CD14-positive monocyte (primary cell): ENCODE results near the gene CXCL10. TPM values are rescaled to one million over a fixed set of nuclear protein-coding genes. Genes with fewer than 3 reads are reported as not detected.

Source experiments
- DNase-seq, 3 donors: peaks; one replicate each; pipeline ENCODE4 v3.0.0-alpha.2; 2011 to 2022
- H2AFZ ChIP-seq: 2 replicates; pipeline ENCODE4 v1.6.0; 2012; ENCODE audit warnings: mild to moderate bottlenecking, low read depth, low read length, inconsistent platforms; ENCODE audit not compliant: insufficient read depth, poor library complexity, severe bottlenecking
- H3K27ac ChIP-seq, 2 donors: 1 replicate in 1 of 2; 2 replicates in 1 of 2; pipeline ENCODE4 v1.5.1; 2012 to 2013; ENCODE audit warnings: low read length in 2 of 2, control low read depth in 1 of 2, inconsistent platforms in 1 of 2, low read depth in 1 of 2, mild to moderate bottlenecking in 1 of 2
- H3K27me3 ChIP-seq, 2 donors: one replicate each; pipeline versions ENCODE4 v1.6.0 to v1.6.1; 2011 to 2013; ENCODE audit warnings: low read length in 2 of 2; ENCODE audit not compliant: control insufficient read depth in 2 of 2, insufficient read depth in 2 of 2
- H3K36me3 ChIP-seq, 2 donors: replicated peaks in 1 of 2; 1 replicate in 1 of 2; 2 replicates in 1 of 2; pipeline versions ENCODE4 v1.5.1 to v1.6.1; 2012 to 2013; ENCODE audit warnings: low read length in 2 of 2, control low read depth in 1 of 2, inconsistent platforms in 1 of 2, mild to moderate bottlenecking in 1 of 2; ENCODE audit not compliant: insufficient read depth in 2 of 2, control insufficient read depth in 1 of 2
- H3K4me1 ChIP-seq, 2 donors: 1 replicate in 1 of 2; 2 replicates in 1 of 2; pipeline versions ENCODE4 v1.5.1 to v1.6.1; 2012 to 2013; ENCODE audit warnings: low read length in 2 of 2, control low read depth in 1 of 2, inconsistent platforms in 1 of 2, mild to moderate bottlenecking in 1 of 2, moderate library complexity in 1 of 2; ENCODE audit not compliant: insufficient read depth in 2 of 2, control insufficient read depth in 1 of 2
- H3K4me2 ChIP-seq: replicated peaks from 2 replicates; pipeline ENCODE3; 2012; ENCODE audit warnings: low read length, moderate library complexity, mild to moderate bottlenecking; ENCODE audit not compliant: poor library complexity, severe bottlenecking; ENCODE audit errors: extremely low read depth
- H3K4me3 ChIP-seq, 3 experiments: fragments of 200-600 bp in 1 of 3; sonication (generic) in 1 of 3; replicated peaks in 1 of 3; 1 replicate in 2 of 3; 2 replicates in 1 of 3; pipeline ENCODE4 v1.5.1; 2011 to 2013; ENCODE audit warnings: low read length in 3 of 3, mild to moderate bottlenecking in 3 of 3, control low read depth in 2 of 3, low read depth in 2 of 3, inconsistent platforms in 1 of 3, moderate library complexity in 1 of 3
- H3K79me2 ChIP-seq: 2 replicates; pipeline ENCODE4 v1.6.0; 2012; ENCODE audit warnings: mild to moderate bottlenecking, control low read depth, inconsistent platforms, low read length, moderate library complexity; ENCODE audit not compliant: insufficient read depth
- H3K9ac ChIP-seq: 2 replicates; pipeline ENCODE4 v1.6.0; 2017; ENCODE audit warnings: low read length, mild to moderate bottlenecking; ENCODE audit not compliant: insufficient read depth, poor library complexity, severe bottlenecking
- H3K9me3 ChIP-seq, 2 donors: replicated peaks in 1 of 2; 1 replicate in 1 of 2; 2 replicates in 1 of 2; pipeline versions ENCODE4 v1.5.1 to v1.6.1; 2012 to 2013; ENCODE audit warnings: low read length in 2 of 2, control low read depth in 1 of 2; ENCODE audit not compliant: control insufficient read depth in 1 of 2, insufficient read depth in 1 of 2
- H4K20me1 ChIP-seq: 2 replicates; pipeline ENCODE4 v1.6.0; 2012; ENCODE audit warnings: mild to moderate bottlenecking, low read length, control low read depth, moderate library complexity; ENCODE audit not compliant: insufficient read depth
- H3K27ac Mint-ChIP-seq, 7 donors: one replicate each; pipeline ENCODE4 v1.8.0; 2020; ENCODE audit warnings: mild to moderate bottlenecking in 7 of 7, mixed read lengths in 7 of 7, moderate library complexity in 6 of 7, inconsistent platforms in 2 of 7
- H3K27me3 Mint-ChIP-seq, 3 donors: one replicate each; pipeline ENCODE4 v1.8.0; 2021 to 2022; ENCODE audit warnings: low read depth in 3 of 3, mild to moderate bottlenecking in 3 of 3, mixed read lengths in 3 of 3, moderate library complexity in 3 of 3, inconsistent platforms in 1 of 3
- H3K36me3 Mint-ChIP-seq, 2 donors: one replicate each; pipeline ENCODE4 v1.8.0; 2020; ENCODE audit warnings: mixed read lengths in 2 of 2, inconsistent platforms in 1 of 2, mild to moderate bottlenecking in 1 of 2
- H3K4me1 Mint-ChIP-seq: one replicate; pipeline ENCODE4 v1.8.0; 2020; ENCODE audit warnings: mild to moderate bottlenecking, mixed read lengths
- H3K4me3 Mint-ChIP-seq, 2 donors: one replicate each; pipeline ENCODE4 v1.8.0; 2020; ENCODE audit warnings: mild to moderate bottlenecking in 2 of 2, mixed read lengths in 2 of 2, moderate library complexity in 1 of 2
- H3K9me3 Mint-ChIP-seq, 7 donors: one replicate each; pipeline ENCODE4 v1.8.0; 2020 to 2022; ENCODE audit warnings: mixed read lengths in 7 of 7, mild to moderate bottlenecking in 6 of 7, moderate library complexity in 6 of 7, inconsistent platforms in 2 of 7
- WGBS: methylation state at CpG from one replicate; pipeline ENCODE4 v1.1.5; 2013; ENCODE audit warnings: missing lambda C conversion rate; ENCODE audit not compliant: insufficient coverage; 5-methylcytosine and 5-hydroxymethylcytosine counted together
- intact Hi-C, 2 donors: fragments of 100-400 bp; cut with micrococcal nuclease; formaldehyde crosslinking; loops; one replicate each; pipeline versions ENCODE4 v1.15.0 to v1.15.1; 2023
- polyA plus RNA-seq, 3 donors: library from polyadenylated mRNA; depleted of rRNA in 1 of 3; unstranded in 2 of 3; stranded (reverse) in 1 of 3; fragments of 300-500 nt in 2 of 3; fragments of >200 nt in 1 of 3; fragmentation: Illumina TruSeq in 2 of 3; gene quantifications; 1 replicate in 2 of 3; 2 replicates in 1 of 3; pipeline ENCODE4 v1.2.3, GENCODE V29; 2012 to 2021
- TF ChIP-seq, protein P1 (sequence below): fragments of 200-600 bp; IDR thresholded peaks from one replicate; pipeline ENCODE4 v1.8.0; 2022; ENCODE audit warnings: antibody characterized with exemption, mild to moderate bottlenecking

The CXCL10 gene
- polyA plus RNA-seq, 3 donors = 5.5 to 16.5 (median 16.3) TPM

GRCh38 chr4:76012388-76012801 lies 10.9 kb downstream of the CXCL10 start:
- intact Hi-C loops = no loop called here
- Histone ChIP-seq H2AFZ (peak overlapping the region; percentile 38), H3K27ac (peak overlapping the region in 1 of 2 donors; percentile 21)

GRCh38 chr4:76011700-76012387 lies 11.5 kb downstream of the CXCL10 start:
- Histone ChIP-seq H3K4me3 (no peak overlapping the region), H3K4me2 (peak overlapping the region; percentile 6), H3K9me3 (no peaks in the 10 kb centered on the region), H3K36me3 (no peaks in the 10 kb centered on the region), H3K9ac (no peak overlapping the region), H3K4me1 (peaks cover 17 to 20% of the 10 kb centered on the region in 2 donors), H2AFZ (peak overlapping the region; percentile 38), H3K79me2 (no peaks in the 10 kb centered on the region), H3K27me3 (no peaks in the 10 kb centered on the region), H3K27ac (peak overlapping the region in 1 of 2 donors; percentile 21), H4K20me1 (no peaks in the 10 kb centered on the region)
- Mint-ChIP-seq H3K4me1 (peaks cover 34% of the 10 kb centered on the region), H3K4me3 (peak overlapping the region in 1 of 2 donors; percentile 77), H3K27ac (peak overlapping the region; percentile 62 to 89 (median 69)), H3K36me3 (no peaks in the 10 kb centered on the region), H3K27me3 (peaks cover 0 to 4% (median 0%) of the 10 kb centered on the region in 3 donors), H3K9me3 (no peaks in the 10 kb centered on the region)
- TF ChIP-seq, protein P1, sequence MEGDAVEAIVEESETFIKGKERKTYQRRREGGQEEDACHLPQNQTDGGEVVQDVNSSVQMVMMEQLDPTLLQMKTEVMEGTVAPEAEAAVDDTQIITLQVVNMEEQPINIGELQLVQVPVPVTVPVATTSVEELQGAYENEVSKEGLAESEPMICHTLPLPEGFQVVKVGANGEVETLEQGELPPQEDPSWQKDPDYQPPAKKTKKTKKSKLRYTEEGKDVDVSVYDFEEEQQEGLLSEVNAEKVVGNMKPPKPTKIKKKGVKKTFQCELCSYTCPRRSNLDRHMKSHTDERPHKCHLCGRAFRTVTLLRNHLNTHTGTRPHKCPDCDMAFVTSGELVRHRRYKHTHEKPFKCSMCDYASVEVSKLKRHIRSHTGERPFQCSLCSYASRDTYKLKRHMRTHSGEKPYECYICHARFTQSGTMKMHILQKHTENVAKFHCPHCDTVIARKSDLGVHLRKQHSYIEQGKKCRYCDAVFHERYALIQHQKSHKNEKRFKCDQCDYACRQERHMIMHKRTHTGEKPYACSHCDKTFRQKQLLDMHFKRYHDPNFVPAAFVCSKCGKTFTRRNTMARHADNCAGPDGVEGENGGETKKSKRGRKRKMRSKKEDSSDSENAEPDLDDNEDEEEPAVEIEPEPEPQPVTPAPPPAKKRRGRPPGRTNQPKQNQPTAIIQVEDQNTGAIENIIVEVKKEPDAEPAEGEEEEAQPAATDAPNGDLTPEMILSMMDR = no peak
- WGBS = 28% methylated on average over 8 of the region's 13 CpGs
- peak in 1 of 3 donors; percentile 34 for DNase-seq
- intact Hi-C loops = no loop called here

More at GRCh38 chr4:76012388-76012801, 10.9 kb downstream of the CXCL10 start:
- peaks cover 17 to 20% of the 10 kb centered on the region in 2 donors for H3K4me1 ChIP-seq
- peak overlapping the region in 1 of 2 donors; percentile 77 for H3K4me3 Mint-ChIP-seq
- no peak overlapping the region for H3K9ac ChIP-seq
- H3K36me3 Mint-ChIP-seq = no peaks in the 10 kb centered on the region
- TF ChIP-seq, protein P1 = no peak
- no peaks in the 10 kb centered on the region for H3K9me3 ChIP-seq
- H3K27me3 ChIP-seq = no peaks in the 10 kb centered on the region
- no peaks in the 10 kb centered on the region for H4K20me1 ChIP-seq
- no peak overlapping the region for H3K4me2 ChIP-seq
- H3K4me1 Mint-ChIP-seq = peaks cover 34% of the 10 kb centered on the region
- peaks cover 0 to 4% (median 0%) of the 10 kb centered on the region in 3 donors for H3K27me3 Mint-ChIP-seq
- WGBS = no CpG with 5 or more reads among the region's 1 CpG
- no peaks in the 10 kb centered on the region for H3K79me2 ChIP-seq
- no peak overlapping the region for H3K4me3 ChIP-seq
- H3K27ac Mint-ChIP-seq = peak overlapping the region; percentile 62 to 89 (median 69)
- no peak for DNase-seq
- H3K9me3 Mint-ChIP-seq = no peaks in the 10 kb centered on the region
- H3K36me3 ChIP-seq = no peaks in the 10 kb centered on the region
